Myocyte (in vitro differentiated cells): ENCODE measurements around the gene KRT40. TPM values are rescaled to one million over a fixed set of nuclear protein-coding genes. Genes with fewer than 3 reads are reported as not detected.

Experiments
- DNase-seq: peaks from one replicate; pipeline ENCODE4 v3.0.0-alpha.2; 2012; ENCODE audit warnings: low read depth
- total RNA-seq: library from RNA; depleted of rRNA; stranded (reverse); fragments of >200 nt; gene quantifications from 2 replicates; pipeline ENCODE4 v1.2.3, GENCODE V29; 2014

KRT40 gene
- total RNA-seq, 1 donor from 2014 or later: not detected

DNA sequence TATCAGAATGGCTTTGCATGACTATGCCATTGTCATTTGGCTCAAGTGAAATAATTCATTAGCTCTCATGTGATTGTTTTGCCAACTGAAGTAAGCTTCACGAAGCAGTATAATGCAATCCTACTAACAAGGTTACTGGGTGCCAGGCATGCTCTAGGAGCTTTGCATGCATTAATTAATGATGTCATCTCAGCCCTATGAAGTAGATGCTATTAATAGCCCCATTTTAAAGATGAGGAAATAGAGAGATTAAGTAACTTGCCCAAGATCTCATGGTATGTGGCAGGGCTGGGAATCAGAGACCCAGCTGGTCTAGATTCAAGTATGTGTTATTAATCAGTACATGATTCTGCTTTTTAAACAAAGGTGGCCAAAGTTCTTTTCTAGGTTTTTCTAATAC, 31.5 kb downstream of the KRT40 start:
- peak; percentile 22 for DNase-seq

DNA sequence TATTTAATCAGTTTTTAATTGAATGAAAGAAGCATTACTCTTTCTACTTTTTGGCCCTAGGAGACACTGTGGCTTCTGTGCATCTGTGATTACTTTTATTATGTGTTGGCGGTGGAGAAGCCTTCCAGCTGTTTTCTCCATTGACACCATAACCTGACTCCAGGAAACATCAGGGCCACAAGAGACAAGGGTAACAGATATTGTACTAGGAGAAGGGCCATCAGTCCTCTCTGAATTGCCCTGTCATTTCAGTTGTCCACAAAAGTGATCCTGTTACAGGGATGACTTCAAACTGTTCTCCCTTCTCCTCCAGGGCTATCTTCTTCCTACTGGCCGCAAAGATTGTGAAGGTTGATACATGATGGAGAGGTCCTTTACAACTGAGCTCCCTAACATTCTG, 32.0 kb downstream of the KRT40 start:
- no peak for DNase-seq

DNA sequence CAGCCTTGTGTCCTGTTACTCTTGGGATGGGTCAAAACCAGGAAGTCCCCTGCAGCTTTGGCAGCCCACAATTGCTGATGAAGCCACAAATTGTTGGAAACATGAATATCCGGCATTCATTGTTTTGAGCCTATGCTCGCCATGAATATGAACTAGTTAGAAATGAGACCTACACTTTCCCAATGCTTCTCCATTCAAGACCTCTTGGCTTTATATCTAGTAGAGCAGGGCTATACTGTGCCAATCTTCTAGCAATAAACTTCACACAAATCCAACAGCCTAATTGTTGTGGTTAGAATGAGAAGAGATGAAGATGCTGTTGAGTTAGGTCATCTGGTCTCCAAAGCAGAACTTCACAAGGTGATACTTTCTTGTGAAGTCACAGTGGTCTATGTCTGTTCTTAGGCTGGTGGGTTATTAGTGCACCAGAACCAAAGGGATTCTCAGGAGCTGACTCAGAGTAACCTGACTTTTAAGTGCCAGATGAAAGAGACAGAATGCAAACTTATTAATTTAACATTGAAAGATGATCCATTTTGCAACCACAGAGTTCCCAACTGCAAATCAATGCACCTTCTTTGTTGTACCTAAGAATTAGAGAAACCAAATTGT, 33.0 kb downstream of the KRT40 start:
- no peak for DNase-seq

DNA sequence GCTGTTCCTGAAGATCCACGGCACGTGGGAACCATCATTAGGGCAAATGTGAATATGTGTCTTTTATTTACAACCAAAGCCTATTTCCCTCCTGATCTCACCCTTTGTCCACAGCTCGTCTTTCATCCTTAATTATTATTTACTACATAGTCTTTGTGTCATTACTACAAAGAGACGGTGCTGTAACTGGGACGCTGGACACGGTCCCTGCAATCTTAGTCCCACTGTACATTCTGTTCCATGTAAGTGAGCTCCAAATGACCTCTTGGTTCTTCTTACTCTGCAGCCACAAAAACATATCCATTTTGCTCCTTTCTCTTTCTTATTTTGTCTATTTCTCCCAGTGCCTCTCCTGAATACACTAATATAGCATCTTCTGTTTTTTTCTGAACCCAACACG, 34.0 kb downstream of the KRT40 start:
- no peak for DNase-seq

DNA sequence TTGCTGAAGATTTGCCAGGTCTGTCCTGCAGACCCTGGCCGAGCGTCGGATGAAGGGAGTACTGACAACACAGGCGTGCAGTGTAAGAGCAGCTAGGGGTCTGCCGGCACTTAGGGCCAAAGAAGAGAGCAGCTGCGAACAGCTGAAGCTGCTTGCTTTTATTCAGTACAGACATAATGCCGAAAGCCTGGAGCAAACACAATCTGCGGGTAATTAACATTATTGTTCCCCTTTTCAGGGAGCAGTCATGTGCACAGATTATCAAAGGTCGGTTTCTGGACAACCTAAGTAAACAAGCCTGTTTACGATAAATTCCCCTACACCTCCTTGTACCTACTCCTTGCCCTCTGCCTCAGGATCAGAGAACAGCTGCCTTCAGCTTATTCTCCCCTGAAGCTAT, 34.7 kb downstream of the KRT40 start:
- no peak for DNase-seq

DNA sequence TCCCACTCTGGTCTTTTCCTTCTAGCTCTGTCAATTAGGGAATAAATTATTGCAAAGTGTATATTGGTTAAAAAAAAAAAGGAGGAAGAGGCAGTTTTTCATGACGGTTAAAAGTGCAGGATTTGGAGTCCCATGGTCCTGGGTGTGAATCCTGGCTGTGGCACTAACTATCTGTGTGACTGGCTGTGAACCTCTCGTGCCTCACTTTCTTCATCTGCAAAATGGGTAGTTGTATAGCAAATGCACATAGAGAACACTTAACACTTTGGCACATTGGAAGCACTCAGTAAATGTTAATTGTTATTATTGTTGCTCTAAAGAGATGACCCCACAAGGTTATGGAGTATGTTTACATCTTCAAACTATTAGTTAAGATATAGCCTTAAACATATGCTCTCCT, 36.2 kb downstream of the KRT40 start:
- DNase-seq: no peak

DNA sequence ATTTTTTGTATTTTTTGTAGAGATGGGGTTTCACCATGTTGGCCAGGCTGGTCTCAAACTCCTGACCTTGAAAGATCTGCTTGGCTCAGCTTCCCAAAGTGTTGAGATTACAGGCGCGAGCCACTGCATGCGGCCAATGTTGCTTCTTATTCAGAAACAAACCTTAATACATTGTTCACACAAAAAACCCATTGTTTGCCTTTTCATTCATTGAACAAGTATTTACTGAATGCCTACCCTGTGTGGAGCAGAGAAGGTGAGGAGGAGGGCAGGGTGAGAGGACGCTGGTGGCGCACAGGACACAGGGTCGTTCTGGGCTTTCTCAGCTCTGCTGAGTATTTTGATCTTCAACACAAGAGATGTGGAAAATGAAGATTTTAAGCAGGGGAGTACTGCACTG, 38.7 kb downstream of the KRT40 start:
- no peak for DNase-seq

DNA sequence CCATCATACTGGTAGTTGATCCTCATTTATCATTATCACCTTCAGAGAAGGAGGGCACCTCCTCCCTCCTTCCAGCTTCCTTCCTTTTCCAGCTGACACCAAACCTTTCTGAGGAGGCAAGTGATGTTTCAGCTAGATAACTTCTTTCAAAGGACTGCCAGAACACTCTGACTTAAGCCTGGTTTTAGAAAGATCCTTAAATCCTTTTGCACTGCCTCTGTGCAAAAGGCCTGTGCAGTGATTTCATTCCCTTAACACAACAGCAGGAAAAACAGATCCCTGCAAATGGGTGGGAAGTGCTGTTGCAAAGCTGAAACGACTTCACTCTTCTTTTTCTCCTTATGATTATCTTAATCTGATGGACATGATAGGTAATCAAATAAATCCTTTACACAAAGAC, 39.6 kb downstream of the KRT40 start:
- DNase-seq: no peak

DNA sequence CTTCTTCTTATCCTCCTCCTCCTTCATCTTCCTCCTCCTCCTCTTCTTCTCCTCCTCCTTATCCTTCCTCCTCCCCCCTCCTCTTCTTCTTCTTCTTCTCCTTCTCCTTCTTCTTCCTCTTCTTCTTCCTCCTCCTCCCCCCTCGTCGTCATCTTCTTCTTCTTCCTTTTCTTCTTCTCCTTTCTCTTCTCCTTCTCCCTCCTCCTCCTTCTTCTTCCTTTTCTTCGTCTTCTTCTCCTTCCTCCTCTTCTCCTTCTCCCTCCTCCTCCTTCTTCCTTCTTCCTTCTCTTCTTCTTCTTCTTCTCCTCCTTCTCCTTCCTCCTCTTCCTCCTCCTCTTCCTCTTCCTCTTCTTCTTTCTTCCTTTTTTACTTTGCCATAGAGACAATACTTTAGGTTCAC, 41.6 kb downstream of the KRT40 start:
- no peak for DNase-seq

DNA sequence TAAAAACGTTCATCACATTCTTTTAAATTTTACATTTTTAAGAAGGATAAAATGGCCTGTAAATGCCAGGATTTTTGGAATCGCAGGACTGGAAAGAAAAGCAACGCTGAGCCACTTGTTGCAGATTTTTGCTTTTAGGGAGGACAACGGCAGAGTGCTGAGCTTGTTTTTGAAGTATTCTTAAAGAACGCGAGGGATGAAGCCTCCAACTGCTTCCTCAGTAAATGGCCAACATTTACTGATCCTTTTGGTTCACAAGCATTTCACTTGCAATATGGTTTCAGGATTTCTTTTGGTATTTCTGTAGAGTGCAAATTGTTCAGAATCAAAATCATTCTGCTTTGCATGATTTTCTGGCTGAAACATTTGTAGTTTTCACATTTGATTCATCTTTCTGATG, 43.9 kb downstream of the KRT40 start:
- no peak for DNase-seq

DNA sequence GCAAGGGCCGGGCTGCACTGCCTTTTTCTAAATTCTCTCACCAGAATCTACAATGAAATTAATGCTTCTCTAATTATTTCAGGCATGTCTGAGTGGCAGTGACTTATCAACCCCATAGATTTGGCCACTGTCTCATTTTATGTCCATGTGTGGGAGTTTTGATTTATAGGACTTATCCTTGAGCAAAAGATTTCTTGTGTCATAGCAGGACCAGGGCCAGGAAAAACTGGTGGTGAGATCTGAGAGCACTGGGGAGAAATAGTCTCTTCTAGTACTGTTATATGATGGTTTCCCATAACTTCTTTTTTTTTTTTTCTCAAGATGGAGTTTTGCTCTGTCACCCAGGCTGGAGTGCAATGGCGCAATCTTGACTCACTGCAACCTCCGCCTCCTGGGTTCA, 45.1 kb downstream of the KRT40 start:
- DNase-seq: no peak

DNA sequence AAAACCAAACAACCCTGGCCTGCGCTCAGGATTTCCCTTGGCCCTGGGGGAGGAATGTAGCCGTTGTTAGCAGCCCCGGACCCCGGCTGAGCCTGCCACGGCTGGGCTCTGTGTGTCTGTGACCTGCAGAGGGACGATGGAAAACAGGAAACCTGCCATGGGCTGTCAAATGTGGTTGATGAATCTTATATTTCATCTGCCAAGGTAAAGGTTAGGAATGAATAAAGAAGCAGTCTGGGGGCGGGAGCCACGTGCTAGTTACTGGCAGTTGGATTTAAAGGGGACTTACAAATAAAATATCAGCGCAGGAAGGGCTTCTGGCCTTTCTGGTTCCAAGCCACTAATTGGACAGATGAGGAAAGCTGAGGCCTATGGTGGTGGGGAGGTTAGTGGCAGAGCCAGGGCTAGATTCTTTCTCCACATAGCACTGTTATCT, 46.7 kb downstream of the KRT40 start, which contains the start of gene KRT23:
KRT23 (minus strand) TSS at position 263 of the 436 bp plus-strand sequence. CDS start 1,043 bp downstream, outside the sequence.
- no peak for DNase-seq

DNA sequence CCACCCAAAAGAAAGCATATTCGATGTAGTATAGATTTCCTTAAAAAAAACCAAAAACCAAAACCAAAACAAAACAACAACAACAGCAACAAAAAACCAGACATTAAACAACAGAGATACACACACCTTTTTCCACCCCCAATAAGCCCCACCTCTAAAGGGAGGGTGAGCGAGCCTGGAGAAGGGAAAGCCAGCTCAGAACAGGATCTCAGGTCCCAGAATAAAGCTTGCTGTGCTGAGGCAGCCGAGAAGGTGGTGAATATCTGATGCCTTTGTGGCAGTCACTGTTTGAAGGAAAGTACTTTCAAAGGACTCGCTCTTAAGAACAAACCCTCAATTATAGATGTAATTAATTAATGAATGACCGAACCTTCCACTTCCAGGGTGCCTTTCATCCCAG, 47.1 kb downstream of the KRT40 start:
- no peak for DNase-seq

DNA sequence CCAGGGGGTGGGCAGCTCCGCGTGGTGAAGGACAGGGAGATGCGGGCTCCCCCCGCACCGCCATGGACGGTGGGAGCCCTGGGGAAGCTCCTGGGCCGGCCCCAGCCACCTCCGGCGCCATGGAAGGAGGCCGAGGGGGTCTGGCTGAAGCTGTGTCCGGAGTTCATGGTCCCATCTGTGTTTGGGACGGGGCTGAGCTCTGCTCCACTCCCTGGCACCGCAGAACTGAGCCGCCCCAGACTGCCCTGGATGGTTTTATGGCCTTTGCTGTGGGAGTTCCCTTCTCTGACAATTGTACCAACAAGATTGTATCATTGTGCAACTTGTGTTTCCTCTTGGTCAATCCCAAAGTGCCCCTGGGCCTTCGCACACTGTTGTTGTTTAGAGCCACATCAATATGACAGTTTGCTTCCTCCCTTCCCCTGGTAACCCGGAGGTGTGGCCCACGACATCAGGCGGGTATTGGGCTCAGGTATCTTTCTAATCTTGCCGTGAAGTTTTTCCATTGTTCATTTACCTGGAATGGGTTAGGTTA, 47.6 kb downstream of the KRT40 start:
- no peak for DNase-seq

DNA sequence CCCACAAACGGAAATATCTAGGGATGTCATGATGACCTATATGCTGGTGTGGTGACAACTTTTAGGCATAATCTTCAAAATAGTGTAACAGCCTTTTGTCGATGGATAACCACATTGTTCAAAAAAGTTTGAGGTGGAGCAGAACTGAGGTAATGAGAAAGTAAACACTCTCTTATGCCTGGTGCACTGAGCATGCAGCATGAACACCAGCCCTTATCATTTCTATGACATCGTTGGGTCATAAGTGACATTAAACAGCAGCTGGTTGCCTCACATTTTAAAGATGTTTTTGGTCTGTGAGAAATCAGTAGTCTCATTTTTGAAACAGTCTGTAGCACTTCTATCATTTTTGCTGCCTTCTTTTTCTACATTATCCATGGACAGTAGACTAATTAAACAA, 48.5 kb downstream of the KRT40 start:
- DNase-seq: no peak

DNA sequence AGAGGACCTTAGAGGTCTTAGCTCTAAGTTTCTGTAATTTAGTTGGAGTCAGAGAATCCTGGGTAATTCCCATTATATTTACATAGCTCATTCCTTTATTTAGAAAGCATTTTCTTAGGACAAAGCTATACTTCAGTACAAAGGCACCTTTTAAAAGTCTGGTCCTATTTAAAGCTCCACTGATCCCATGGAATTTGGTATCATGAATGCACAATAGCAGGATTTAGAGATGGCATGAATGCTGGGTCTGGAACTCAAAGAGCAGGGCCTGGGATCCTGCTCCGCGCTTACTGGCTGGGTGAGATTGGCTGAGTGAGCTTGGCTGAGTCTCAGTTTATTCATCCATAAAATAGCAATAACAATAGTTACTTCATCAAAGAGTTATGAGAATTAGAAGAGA, 51.5 kb downstream of the KRT40 start:
- DNase-seq: no peak

DNA sequence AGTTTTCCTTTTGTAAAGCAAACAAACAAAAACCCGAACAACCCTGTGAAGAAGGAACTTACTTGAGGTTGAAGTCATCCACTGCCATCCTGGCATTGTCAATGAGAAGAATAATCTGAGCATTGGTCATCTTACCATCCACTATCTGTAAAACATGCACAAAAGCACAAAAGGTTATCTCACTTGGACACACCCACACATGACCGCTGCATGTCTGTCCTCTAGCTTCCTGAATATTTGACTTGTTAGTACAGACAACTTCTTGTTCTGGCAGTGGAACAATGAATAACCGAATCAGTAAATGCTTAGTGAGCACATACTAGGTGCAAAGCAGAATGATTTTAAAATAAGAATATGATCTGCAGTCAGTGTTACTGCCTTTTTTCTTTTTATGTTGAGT, 52.8 kb downstream of the KRT40 start:
- DNase-seq: no peak

Other genes with a start within 250 kb of the KRT40 start
- gene KRT25, start 229.0 kb downstream of the KRT40 start, total RNA-seq: not detected in 2 replicates
- gene KRT26, start 212.1 kb downstream of the KRT40 start, total RNA-seq: not detected in 2 replicates
- not detected in 2 replicates for gene KRT27, start 201.8 kb downstream of the KRT40 start, total RNA-seq
- gene KRT28, start 184.4 kb downstream of the KRT40 start, total RNA-seq: not detected in 2 replicates
- gene KRT10, start 161.7 kb downstream of the KRT40 start, total RNA-seq: 29.6 and 36.3 TPM in 2 replicates
- not detected in 2 replicates for gene KRT12, start 117.1 kb downstream of the KRT40 start, total RNA-seq
- not detected in 2 replicates for gene KRT20, start 99.1 kb downstream of the KRT40 start, total RNA-seq
- not detected in 2 replicates for gene KRT23, start 46.7 kb downstream of the KRT40 start, total RNA-seq
- gene KRT39, start 17.4 kb downstream of the KRT40 start, total RNA-seq: not detected in 2 replicates
- gene KRTAP3-3, start 9.8 kb upstream of the KRT40 start, total RNA-seq: not detected in 2 replicates
- gene KRTAP3-2, start 15.6 kb upstream of the KRT40 start, total RNA-seq: not detected in 2 replicates
- gene KRTAP3-1, start 24.8 kb upstream of the KRT40 start, total RNA-seq: not detected in 2 replicates
- gene KRTAP1-5, start 42.9 kb upstream of the KRT40 start, total RNA-seq: 0.19 and 0.57 TPM in 2 replicates
- not detected in 2 replicates for gene KRTAP1-4, start 45.9 kb upstream of the KRT40 start, total RNA-seq
- not detected in 2 replicates for gene KRTAP1-3, start 50.5 kb upstream of the KRT40 start, total RNA-seq
- 0.21 TPM in 1 of 2 replicates, not detected in the other for gene KRTAP1-1, start 57.1 kb upstream of the KRT40 start, total RNA-seq
- gene KRTAP2-1, start 63.0 kb upstream of the KRT40 start, total RNA-seq: not detected in 2 replicates
- gene KRTAP2-2, start 70.9 kb upstream of the KRT40 start, total RNA-seq: not detected in 2 replicates
- 0.19 TPM in 1 of 2 replicates, not detected in the other for gene KRTAP2-3, start 75.8 kb upstream of the KRT40 start, total RNA-seq
- not detected in 2 replicates for gene KRTAP2-4, start 81.6 kb upstream of the KRT40 start, total RNA-seq
- gene KRTAP4-7, start 99.8 kb upstream of the KRT40 start, total RNA-seq: not detected in 2 replicates
- gene KRTAP4-8, start 113.8 kb upstream of the KRT40 start, total RNA-seq: not detected in 2 replicates
- not detected in 2 replicates for gene KRTAP4-16, start 117.9 kb upstream of the KRT40 start, total RNA-seq
- not detected in 2 replicates for gene KRTAP4-9, start 121.1 kb upstream of the KRT40 start, total RNA-seq
- gene KRTAP4-11, start 134.0 kb upstream of the KRT40 start, total RNA-seq: not detected in 2 replicates
- not detected in 2 replicates for gene KRTAP4-12, start 139.9 kb upstream of the KRT40 start, total RNA-seq
- gene KRTAP4-6, start 156.2 kb upstream of the KRT40 start, total RNA-seq: not detected in 2 replicates
- not detected in 2 replicates for gene KRTAP4-5, start 165.5 kb upstream of the KRT40 start, total RNA-seq
- not detected in 2 replicates for gene KRTAP4-4, start 176.4 kb upstream of the KRT40 start, total RNA-seq
- gene KRTAP4-3, start 183.9 kb upstream of the KRT40 start, total RNA-seq: not detected in 2 replicates
- not detected in 2 replicates for gene KRTAP4-2, start 193.9 kb upstream of the KRT40 start, total RNA-seq
- not detected in 2 replicates for gene KRTAP4-1, start 200.6 kb upstream of the KRT40 start, total RNA-seq
- gene KRTAP9-1, start 205.6 kb upstream of the KRT40 start, total RNA-seq: not detected in 2 replicates
- gene KRTAP9-2, start 242.3 kb upstream of the KRT40 start, total RNA-seq: not detected in 2 replicates
- gene KRTAP9-3, start 248.1 kb upstream of the KRT40 start, total RNA-seq: not detected in 2 replicates